Suprapubic skin (tissue), 3 donors: Measurements from ENCODE around the gene TTC28.

Source experiments
- CTCF ChIP-seq, 2 donors: fragments of 200-600 bp in 1 of 2; fragments of 450-650 bp in 1 of 2; sonication (generic) in 1 of 2; IDR thresholded peaks; one replicate each; pipeline ENCODE4 v1.5.1; 2016 to 2019; ENCODE audit warnings: antibody characterized with exemption in 2 of 2, mild to moderate bottlenecking in 1 of 2, moderate library complexity in 1 of 2
- POLR2A ChIP-seq, 2 donors: fragments of 450-650 bp; IDR thresholded peaks; one replicate each; pipeline ENCODE4 v1.6.1; 2017; ENCODE audit warnings: antibody characterized with exemption in 2 of 2, mild to moderate bottlenecking in 2 of 2, moderate library complexity in 2 of 2

- TF ChIP-seq POLR2A (IDR thresholded peaks at IDR 0.05) (no peak), CTCF (IDR thresholded peaks at IDR 0.05) (no peak)
Measured at GRCh38 chr22:28112190-28112544, 567.5 kb downstream of the TTC28 start.
